ENCODE data around the gene PTH1R. TPM values are rescaled to one million over a fixed set of nuclear protein-coding genes. Genes with fewer than 3 reads are reported as not detected.

The PTH1R gene
- total RNA-seq, 1 experiment from 2014 or later: 0.32 TPM

DNA sequence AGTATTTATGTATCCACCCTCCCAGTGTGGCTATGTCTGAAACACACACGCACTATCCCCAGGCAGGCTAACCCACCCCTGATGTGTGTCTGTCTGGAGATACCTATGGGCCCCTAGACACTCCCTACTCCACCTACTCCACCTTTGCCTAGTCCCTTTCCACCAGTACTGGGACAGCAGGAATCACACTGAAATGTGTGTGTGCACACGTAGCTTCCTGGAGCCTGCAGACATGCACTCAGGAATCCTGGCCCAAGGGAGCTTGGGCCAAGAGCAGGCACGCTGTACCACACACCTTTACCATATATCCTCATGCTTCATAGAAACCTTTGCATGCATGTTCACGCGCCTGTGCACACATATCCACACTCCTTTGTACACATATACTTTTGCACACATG lies 6.9 kb upstream of the PTH1R start:
- no peak overlapping the region for H2AFZ ChIP-seq (ENCODE audit: low read depth, low read length, poor library complexity, severe bottlenecking)
- CTCF ChIA-PET: no interaction called here
- H3K79me2 ChIP-seq (ENCODE audit: insufficient read depth, low read length): no peaks in the 10 kb centered on the region
- intact Hi-C loops (cut with micrococcal nuclease): no loop called here
- H3K9ac ChIP-seq (ENCODE audit: low read length): no peak overlapping the region
- RAD21 ChIA-PET (ENCODE audit: low non-redundant PET in 1 of 2, low total read pairs in 2 of 2, uncharacterized antibody in 2 of 2, unreplicated experiment in 2 of 2): no interaction called here
- H3K4me3 ChIP-seq (replicated peaks in 1 of 2; ENCODE audit: low read depth in 1 of 2, low read length in 2 of 2): no peak overlapping the region
- no peaks in the 10 kb centered on the region for H3K36me3 ChIP-seq (ENCODE audit: control insufficient read depth in 1 of 2, insufficient read depth in 2 of 2, low read length in 2 of 2)
- H4K20me1 ChIP-seq (ENCODE audit: insufficient read depth): no peaks in the 10 kb centered on the region
- H3K4me2 ChIP-seq (ENCODE audit: low read length): no peak overlapping the region
- no peaks in the 10 kb centered on the region for H3K27me3 ChIP-seq (ENCODE audit: insufficient read depth, low read length)
- H3K4me1 ChIP-seq (ENCODE audit: control insufficient read depth in 1 of 2, insufficient read depth in 2 of 2, low read length in 2 of 2): no peaks in the 10 kb centered on the region
- no peaks in the 10 kb centered on the region for H3K9me2 ChIP-seq (ENCODE audit: insufficient read depth)
- ATAC-seq (no peak), DNase-seq (ENCODE audit: low read depth, low spot score) (no peak)
- no peak overlapping the region for H3K27ac ChIP-seq (ENCODE audit: low read depth, low read length)
- TF ChIP-seq POLR2A (IDR thresholded peaks at IDR 0.05; ENCODE audit: borderline replicate concordance, extremely low read depth, insufficient read depth, insufficient read length) (no peak), SP1 (IDR thresholded peaks at IDR 0.05; ENCODE audit: low read depth) (no peak), YY1 (IDR thresholded peaks at IDR 0.05; ENCODE audit: extremely low read depth, insufficient replicate concordance, low read depth, low read length) (no peak), JUND (IDR thresholded peaks at IDR 0.05) (no peak)
- POLR2A ChIA-PET: no interaction called here
- no TSS peak for BruUV-seq (replicated peaks)
- no peaks in the 10 kb centered on the region for H3K9me3 ChIP-seq (ENCODE audit: control insufficient read depth in 1 of 2, insufficient read depth in 1 of 2, low read depth in 1 of 2, low read length in 2 of 2)

DNA sequence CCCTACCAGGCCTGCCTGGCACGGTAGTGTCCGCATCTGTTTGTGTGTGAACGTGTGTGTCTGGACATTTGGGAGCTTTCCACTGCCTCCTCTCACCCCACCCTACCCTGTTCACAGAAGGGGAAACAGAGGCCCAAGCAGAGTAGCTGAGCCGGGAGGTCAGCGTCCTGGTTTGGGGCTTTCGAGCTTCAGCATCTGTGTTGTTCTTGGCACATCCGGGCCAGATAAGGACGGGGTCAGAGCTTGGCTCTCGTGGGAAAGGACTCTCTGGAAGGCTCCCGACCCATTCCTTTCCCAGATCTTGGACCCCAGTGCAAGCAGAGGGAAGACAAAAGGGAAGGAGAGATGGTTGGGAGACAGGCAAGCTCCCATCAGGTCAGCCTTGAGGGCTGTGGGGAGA lies 6.3 kb upstream of the PTH1R start:
- Histone ChIP-seq H4K20me1 (ENCODE audit: insufficient read depth) (no peaks in the 10 kb centered on the region), H3K9me2 (ENCODE audit: insufficient read depth) (no peaks in the 10 kb centered on the region), H3K27me3 (ENCODE audit: insufficient read depth, low read length) (no peaks in the 10 kb centered on the region), H3K36me3 (ENCODE audit: control insufficient read depth in 1 of 2, insufficient read depth in 2 of 2, low read length in 2 of 2) (no peaks in the 10 kb centered on the region), H2AFZ (ENCODE audit: low read depth, low read length, poor library complexity, severe bottlenecking) (no peak overlapping the region), H3K27ac (ENCODE audit: low read depth, low read length) (no peak overlapping the region), H3K9ac (ENCODE audit: low read length) (no peak overlapping the region), H3K4me2 (ENCODE audit: low read length) (no peak overlapping the region), H3K4me1 (ENCODE audit: control insufficient read depth in 1 of 2, insufficient read depth in 2 of 2, low read length in 2 of 2) (no peaks in the 10 kb centered on the region), H3K79me2 (ENCODE audit: insufficient read depth, low read length) (no peaks in the 10 kb centered on the region), H3K4me3 (replicated peaks in 1 of 2; ENCODE audit: low read depth in 1 of 2, low read length in 2 of 2) (no peak overlapping the region), H3K9me3 (ENCODE audit: control insufficient read depth in 1 of 2, insufficient read depth in 1 of 2, low read depth in 1 of 2, low read length in 2 of 2) (no peaks in the 10 kb centered on the region)
- ATAC-seq: no peak
- POLR2A ChIA-PET: no interaction called here
- TF ChIP-seq EZH2 (IDR thresholded peaks at IDR 0.05) (no peak), ELF1 (IDR thresholded peaks at IDR 0.05; ENCODE audit: borderline replicate concordance, low read depth) (no peak), JUND (IDR thresholded peaks at IDR 0.05) (no peak)
- RAD21 ChIA-PET (ENCODE audit: low non-redundant PET in 1 of 2, low total read pairs in 2 of 2, uncharacterized antibody in 2 of 2, unreplicated experiment in 2 of 2): no interaction called here
- no TSS peak for BruUV-seq (replicated peaks)
- intact Hi-C loops (cut with micrococcal nuclease): no loop called here
- DNase-seq (ENCODE audit: low read depth, low spot score): no peak
- CTCF ChIA-PET: no interaction called here

Measured in HCT116 (cell line).